Smooth muscle cell (in vitro differentiated cells): ENCODE data around the gene MAVS. TPM values are rescaled to one million over a fixed set of nuclear protein-coding genes. Genes with fewer than 3 reads are reported as not detected.
A peak's percentile ranks its signal among the peaks of the same experiment; 100 is the strongest.
"Not testable (repeated sequence)": the region's sequence is repeated elsewhere in the genome, so short reads cannot be mapped to it uniquely, and the experiment has no call there.

ENCODE experiments used
- DNase-seq: peaks from one replicate; lab custom pipeline; 2025; ENCODE audit not compliant: unreplicated experiment; lab: John Stamatoyannopoulos, UW
- H2AFZ ChIP-seq: fragments of 200-600 bp; sonication (generic); 2 replicates; pipeline ENCODE4 v1.6.0; 2016; ENCODE audit warnings: antibody characterized with exemption, low read depth, mild to moderate bottlenecking
- H3F3A ChIP-seq: fragments of 200-600 bp; sonication (generic); 2 replicates; pipeline ENCODE4 v1.6.0; 2017; ENCODE audit warnings: antibody characterized with exemption, low read depth
- H3K27ac ChIP-seq: fragments of 200-600 bp; sonication (generic); 2 replicates; pipeline ENCODE4 v1.5.1; 2016; ENCODE audit warnings: low read depth, mild to moderate bottlenecking
- H3K27me3 ChIP-seq: fragments of 200-600 bp; sonication (generic); 2 replicates; pipeline ENCODE4 v1.6.1; 2016; ENCODE audit warnings: low read depth, mild to moderate bottlenecking
- H3K36me3 ChIP-seq: fragments of 200-600 bp; sonication (generic); 2 replicates; pipeline ENCODE4 v1.5.1; 2016; ENCODE audit warnings: low read depth
- H3K4me1 ChIP-seq: fragments of 200-600 bp; sonication (generic); 2 replicates; pipeline ENCODE4 v1.5.1; 2016; ENCODE audit warnings: low read depth
- H3K4me2 ChIP-seq: fragments of 200-600 bp; sonication (generic); 2 replicates; pipeline ENCODE4 v1.6.0; 2016; ENCODE audit warnings: mild to moderate bottlenecking
- H3K4me3 ChIP-seq: fragments of 200-600 bp; sonication (generic); 2 replicates; pipeline ENCODE4 v1.5.1; 2016; ENCODE audit warnings: mild to moderate bottlenecking
- H3K79me2 ChIP-seq: fragments of 200-600 bp; sonication (generic); 2 replicates; pipeline ENCODE4 v1.6.0; 2016; ENCODE audit warnings: low read depth, mild to moderate bottlenecking
- H3K9ac ChIP-seq: fragments of 200-600 bp; sonication (generic); 2 replicates; pipeline ENCODE4 v1.6.0; 2016; ENCODE audit warnings: low read depth
- H3K9me3 ChIP-seq: fragments of 200-600 bp; sonication (generic); replicated peaks from 2 replicates; pipeline ENCODE4 v1.5.1; 2016; ENCODE audit warnings: low read depth
- H4K20me1 ChIP-seq: fragments of 200-600 bp; sonication (generic); 2 replicates; pipeline ENCODE4 v1.6.0; 2016; ENCODE audit warnings: low read depth
- WGBS: methylation state at CpG from one replicate; pipeline ENCODE4 v1.1.7; 2016; ENCODE audit warnings: low lambda C conversion rate; 5-methylcytosine and 5-hydroxymethylcytosine counted together
- polyA plus RNA-seq: library from polyadenylated mRNA; unstranded; fragments of >200 nt; fragmentation: Nextera tagmentation; extraction: Ambion mirVana; gene quantifications from 2 replicates; pipeline ENCODE4 v1.2.1, GENCODE V29; 2016
- total RNA-seq: library from RNA; depleted of rRNA; stranded (reverse); fragments of >200 nt; gene quantifications from 2 replicates; pipeline ENCODE4 v1.2.3, GENCODE V29; 2014
- TF ChIP-seq, protein P1 (sequence below): fragments of 200-600 bp; sonication (generic); IDR thresholded peaks from 2 replicates; pipeline ENCODE4 v1.5.1; 2017; ENCODE audit warnings: borderline replicate concordance, mild to moderate bottlenecking, antibody characterized with exemption; ENCODE audit not compliant: insufficient read depth, poor library complexity, severe bottlenecking

MAVS gene
- total and polyA plus RNA-seq, 2 experiments from 2014 or later: 7.8 to 12.5 TPM

DNA sequence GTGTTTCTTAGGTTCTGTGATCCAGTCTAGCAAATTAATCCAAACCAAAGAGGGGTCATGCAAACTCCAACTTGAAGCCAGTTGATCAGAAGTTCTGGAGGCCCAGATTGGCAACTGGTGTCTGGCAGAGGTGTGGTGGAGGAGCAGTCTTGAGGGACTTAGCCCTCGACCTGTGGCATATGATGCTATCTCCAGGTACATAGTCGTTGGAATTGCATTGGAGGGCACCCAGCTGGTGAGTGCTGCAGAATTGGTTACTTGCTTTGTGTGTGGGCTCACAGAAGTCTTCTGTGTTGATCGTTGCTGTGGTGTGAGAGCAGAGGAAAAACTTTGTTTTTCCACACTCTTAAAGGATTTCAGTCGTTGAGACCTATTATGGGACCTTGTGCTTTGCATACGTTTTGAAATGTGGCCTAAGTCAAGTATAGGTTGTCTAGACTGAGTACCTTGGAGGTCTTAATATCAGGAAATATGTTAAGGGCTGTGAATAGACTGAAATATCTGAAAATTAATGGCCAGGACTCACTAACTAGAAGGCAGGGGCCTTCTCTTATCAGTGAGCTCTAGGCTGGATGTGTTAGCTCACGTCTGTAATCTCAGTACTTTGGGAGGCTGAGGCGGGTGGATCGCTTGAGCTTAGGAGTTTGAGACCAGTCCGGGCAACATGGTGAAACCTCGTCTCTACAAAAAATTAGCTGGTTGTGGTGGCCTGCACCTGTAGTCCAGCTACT is 50.4 kb downstream of the MAVS start:
- 75% methylated on average over 10 of the region's 10 CpGs for WGBS
- Histone ChIP-seq H3K27me3 (no peaks in the 10 kb centered on the region), H3K27ac (peak overlapping the region; percentile 43), H3F3A (no peaks in the 10 kb centered on the region), H3K79me2 (peaks cover 100% of the 10 kb centered on the region), H3K4me3 (no peak overlapping the region), H2AFZ (no peak overlapping the region), H4K20me1 (peaks cover 100% of the 10 kb centered on the region), H3K4me1 (peaks cover 12% of the 10 kb centered on the region), H3K36me3 (no peaks in the 10 kb centered on the region), H3K4me2 (peak overlapping the region; percentile 51), H3K9me3 (no peaks in the 10 kb centered on the region), H3K9ac (no peak overlapping the region)
- TF ChIP-seq, protein P1, sequence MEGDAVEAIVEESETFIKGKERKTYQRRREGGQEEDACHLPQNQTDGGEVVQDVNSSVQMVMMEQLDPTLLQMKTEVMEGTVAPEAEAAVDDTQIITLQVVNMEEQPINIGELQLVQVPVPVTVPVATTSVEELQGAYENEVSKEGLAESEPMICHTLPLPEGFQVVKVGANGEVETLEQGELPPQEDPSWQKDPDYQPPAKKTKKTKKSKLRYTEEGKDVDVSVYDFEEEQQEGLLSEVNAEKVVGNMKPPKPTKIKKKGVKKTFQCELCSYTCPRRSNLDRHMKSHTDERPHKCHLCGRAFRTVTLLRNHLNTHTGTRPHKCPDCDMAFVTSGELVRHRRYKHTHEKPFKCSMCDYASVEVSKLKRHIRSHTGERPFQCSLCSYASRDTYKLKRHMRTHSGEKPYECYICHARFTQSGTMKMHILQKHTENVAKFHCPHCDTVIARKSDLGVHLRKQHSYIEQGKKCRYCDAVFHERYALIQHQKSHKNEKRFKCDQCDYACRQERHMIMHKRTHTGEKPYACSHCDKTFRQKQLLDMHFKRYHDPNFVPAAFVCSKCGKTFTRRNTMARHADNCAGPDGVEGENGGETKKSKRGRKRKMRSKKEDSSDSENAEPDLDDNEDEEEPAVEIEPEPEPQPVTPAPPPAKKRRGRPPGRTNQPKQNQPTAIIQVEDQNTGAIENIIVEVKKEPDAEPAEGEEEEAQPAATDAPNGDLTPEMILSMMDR: no peak
- DNase-seq: no peak

DNA sequence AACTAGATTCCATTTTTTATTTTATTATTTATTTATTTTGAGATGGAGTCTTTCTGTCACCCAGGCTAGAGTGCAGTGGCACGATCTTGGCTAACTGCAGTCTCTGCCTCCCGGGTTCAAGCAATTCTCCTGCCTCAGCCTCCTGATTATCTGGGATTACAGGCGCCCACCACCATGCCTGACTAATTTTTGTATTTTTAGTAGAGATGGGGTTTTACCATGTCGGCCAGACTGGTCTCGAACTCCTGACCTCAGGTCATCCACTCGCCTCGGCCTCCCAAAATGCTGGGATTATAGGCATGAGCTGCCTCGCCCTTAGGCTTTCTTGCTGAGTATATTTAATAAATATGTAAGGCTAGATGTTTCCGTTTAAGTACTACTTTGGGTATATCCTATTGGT is 51.5 kb downstream of the MAVS start:
- Histone ChIP-seq H4K20me1 (peaks cover 100% of the 10 kb centered on the region), H3K27ac (peak overlapping the region; percentile 18), H3K79me2 (peaks cover 100% of the 10 kb centered on the region)
- H2AFZ ChIP-seq, H3K9ac ChIP-seq, H3F3A ChIP-seq, H3K4me2 ChIP-seq, H3K9me3 ChIP-seq, H3K4me3 ChIP-seq, DNase-seq, H3K4me1 ChIP-seq, H3K27me3 ChIP-seq, H3K36me3 ChIP-seq: not testable (repeated sequence)
- 88% methylated on average over 9 of the region's 9 CpGs for WGBS

DNA sequence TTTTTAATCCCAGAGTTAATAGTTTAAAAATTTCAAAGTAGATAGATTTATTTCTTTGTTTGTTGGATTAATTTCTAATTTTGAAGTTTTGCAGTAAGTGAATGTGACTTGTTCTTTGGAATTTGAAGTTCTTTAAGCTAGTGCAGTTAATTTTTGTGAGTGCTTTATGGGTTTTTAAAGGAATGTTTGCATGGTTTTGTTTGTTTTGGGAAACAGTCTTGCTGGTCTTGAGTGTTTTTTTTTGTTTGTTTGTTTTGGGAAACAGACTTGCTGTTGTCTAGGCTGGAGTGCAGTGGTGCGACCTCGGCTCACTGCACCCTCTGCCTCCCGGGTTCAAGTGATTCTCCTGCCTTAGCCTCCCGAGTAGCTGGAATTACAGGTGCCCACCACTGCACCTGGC is 52.0 kb downstream of the MAVS start:
- no peak for DNase-seq
- H3K9me3 ChIP-seq: no peaks in the 10 kb centered on the region
- no peaks in the 10 kb centered on the region for H3K27me3 ChIP-seq
- H3K79me2 ChIP-seq: peaks cover 100% of the 10 kb centered on the region
- no peak overlapping the region for H3K9ac ChIP-seq
- H3F3A ChIP-seq: no peaks in the 10 kb centered on the region
- H3K4me2 ChIP-seq: no peak overlapping the region
- 90% methylated on average over 4 of the region's 4 CpGs for WGBS
- peaks cover 4% of the 10 kb centered on the region for H3K4me1 ChIP-seq
- H3K27ac ChIP-seq: peak overlapping the region; percentile 18
- no peaks in the 10 kb centered on the region for H3K36me3 ChIP-seq
- H4K20me1 ChIP-seq: peaks cover 100% of the 10 kb centered on the region
- TF ChIP-seq, protein P1: no peak
- no peak overlapping the region for H3K4me3 ChIP-seq
- H2AFZ ChIP-seq: no peak overlapping the region

DNA sequence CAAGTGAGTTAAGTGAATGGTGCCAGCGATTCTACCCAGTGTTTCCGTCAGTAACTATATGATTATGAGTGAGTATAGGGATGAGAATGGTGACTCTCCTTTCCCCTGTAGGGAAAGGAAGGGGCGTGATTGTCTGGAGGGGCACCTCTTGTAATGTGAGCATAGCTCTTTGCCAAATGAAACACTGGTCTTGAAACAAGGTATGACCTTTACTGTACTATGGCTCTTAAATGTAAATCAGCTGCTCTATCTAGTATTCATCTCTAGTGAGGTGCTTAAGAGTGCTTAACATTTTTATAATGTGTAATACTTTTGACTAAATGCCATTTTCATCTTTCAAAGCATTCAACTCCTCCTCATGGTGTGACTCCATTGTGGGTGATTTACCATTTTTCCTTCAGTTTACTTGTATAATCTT is 53.6 kb downstream of the MAVS start:
- H3K27ac ChIP-seq: peak overlapping the region; percentile 7
- peaks cover 100% of the 10 kb centered on the region for H3K79me2 ChIP-seq
- DNase-seq: no peak
- peaks cover 4% of the 10 kb centered on the region for H3K4me1 ChIP-seq
- H2AFZ ChIP-seq: no peak overlapping the region
- H3K9ac ChIP-seq: no peak overlapping the region
- WGBS: 89% methylated on average over 3 of the region's 3 CpGs
- H3K27me3 ChIP-seq: no peaks in the 10 kb centered on the region
- H4K20me1 ChIP-seq: peaks cover 100% of the 10 kb centered on the region
- no peaks in the 10 kb centered on the region for H3K9me3 ChIP-seq
- no peak overlapping the region for H3K4me3 ChIP-seq
- no peaks in the 10 kb centered on the region for H3F3A ChIP-seq
- H3K4me2 ChIP-seq: no peak overlapping the region
- H3K36me3 ChIP-seq: no peaks in the 10 kb centered on the region
- TF ChIP-seq, protein P1: no peak
